Measurements from ENCODE around the gene FOSB. TPM values are rescaled to one million over a fixed set of nuclear protein-coding genes. Genes with fewer than 3 reads are reported as not detected.

FOSB gene
- polyA plus RNA-seq, 3 donors, result 24.5 to 89.1 (median 81.2) TPM

DNA sequence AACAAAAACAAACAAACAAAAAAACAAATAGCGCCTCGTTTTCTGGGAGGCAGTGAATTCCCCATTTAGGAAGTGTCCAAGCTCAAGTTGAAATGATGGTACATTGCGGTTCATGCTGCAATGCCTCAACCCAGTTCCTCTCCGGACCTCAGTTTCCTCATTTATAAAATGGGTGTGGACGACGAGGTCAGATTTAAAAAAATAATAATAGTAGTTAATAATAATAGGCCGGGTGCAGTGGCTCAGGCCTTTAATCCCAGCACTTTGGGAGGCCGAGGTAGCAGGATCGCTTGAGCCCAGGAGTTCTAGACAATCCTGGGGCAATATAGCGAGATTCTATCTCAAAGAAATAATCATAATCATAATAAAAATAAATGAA is 28.6 kb upstream of the FOSB start:
- no peak for DNase-seq (ENCODE audit: extremely low read depth in 1 of 11, low read depth in 9 of 11, low spot score in 4 of 11)

DNA sequence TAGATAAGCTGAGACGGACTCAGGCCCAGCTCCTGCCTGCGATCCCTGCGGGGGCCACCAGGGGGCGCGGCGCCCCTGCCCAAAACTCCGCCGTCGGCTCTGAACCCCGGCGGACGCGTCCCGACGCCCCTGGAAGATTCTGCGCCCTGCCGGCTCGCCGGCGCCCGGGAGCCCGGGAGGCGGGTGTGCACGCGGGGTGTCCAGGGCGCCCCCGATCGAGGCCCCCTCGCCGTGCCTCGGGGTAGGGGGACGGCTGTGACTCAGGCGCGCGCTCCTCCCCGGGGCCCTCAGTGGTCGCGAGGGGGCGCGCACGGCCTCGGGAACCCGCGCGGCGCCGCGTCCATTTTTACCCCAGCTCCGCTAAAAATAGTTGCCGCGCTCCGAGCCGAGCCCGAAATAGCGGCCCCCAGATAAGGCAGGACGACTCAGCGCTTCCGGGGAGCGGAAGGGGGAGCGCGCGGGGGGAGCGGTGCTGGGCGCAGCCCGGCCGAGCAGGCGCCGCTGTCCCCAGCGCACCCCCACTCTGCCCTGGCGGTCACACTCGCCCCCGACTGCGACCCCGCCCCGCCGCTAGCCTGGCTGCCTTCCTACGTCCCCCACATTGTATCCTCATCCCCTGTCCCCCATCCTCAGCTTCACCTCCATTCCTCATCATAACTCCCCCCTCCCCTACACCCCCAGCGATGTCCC is 28.1 kb upstream of the FOSB start:
- peak in 3 of 11 donors; percentile 55 to 75 (median 74) for DNase-seq (ENCODE audit: extremely low read depth in 1 of 11, low read depth in 9 of 11, low spot score in 4 of 11)

DNA sequence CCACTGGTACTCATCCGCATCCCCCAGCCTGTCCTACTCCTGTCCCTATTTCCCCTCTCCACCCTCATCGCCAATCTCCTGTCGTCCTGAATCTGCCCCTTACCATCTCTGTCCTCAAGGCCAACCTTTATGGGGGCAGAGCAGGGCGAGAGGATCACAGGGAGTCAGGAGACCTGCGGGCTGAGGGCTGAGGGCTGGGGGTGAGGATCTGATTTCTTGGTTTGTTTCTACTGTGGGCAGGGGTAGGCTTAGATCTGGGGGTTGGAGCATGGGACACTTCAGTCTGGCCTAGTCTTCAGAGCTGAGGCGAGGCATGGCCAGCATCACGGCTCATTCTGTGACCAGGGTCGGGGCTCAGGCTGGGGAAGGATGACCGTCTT is 27.5 kb upstream of the FOSB start:
- no peak for DNase-seq (ENCODE audit: extremely low read depth in 1 of 11, low read depth in 9 of 11, low spot score in 4 of 11)

DNA sequence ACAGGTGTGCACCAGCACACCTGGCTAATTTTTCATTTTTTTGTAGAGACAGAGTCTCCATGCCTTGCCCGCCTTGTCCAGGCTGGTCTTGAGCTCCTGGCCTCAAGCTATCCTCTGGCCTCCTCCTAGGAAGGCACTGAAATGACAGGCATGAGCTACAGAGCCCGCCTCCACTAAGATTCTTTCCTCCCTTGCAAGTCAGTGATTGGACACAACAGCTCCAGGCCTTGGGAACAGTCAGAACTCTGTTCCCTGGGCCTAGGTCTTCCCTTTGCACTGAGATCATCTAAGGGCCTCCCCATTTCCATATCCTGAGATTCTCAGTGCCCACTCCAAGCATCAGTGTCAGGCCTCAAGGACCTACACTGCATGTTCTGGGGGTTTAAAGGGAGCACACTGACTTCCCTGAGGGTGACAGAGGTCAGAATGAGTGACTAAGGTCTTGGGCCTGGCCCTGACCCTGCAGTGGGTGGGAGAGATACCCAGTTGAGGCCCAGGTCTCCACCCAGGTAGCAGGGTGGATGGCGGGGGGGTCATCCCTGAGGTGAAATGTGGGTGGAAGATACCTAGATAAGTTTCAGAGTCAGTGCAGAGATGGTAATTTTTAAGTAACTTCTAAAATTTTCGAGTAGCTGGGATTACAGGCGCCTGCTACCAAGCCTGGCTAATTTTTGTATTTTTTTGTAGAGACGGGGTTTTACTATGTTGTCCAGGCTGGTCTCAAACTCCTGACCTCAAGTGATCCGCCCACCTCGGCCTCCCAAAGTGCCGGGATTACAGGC is 26.7 kb upstream of the FOSB start:
- DNase-seq (ENCODE audit: extremely low read depth in 1 of 11, low read depth in 9 of 11, low spot score in 4 of 11), result no peak

DNA sequence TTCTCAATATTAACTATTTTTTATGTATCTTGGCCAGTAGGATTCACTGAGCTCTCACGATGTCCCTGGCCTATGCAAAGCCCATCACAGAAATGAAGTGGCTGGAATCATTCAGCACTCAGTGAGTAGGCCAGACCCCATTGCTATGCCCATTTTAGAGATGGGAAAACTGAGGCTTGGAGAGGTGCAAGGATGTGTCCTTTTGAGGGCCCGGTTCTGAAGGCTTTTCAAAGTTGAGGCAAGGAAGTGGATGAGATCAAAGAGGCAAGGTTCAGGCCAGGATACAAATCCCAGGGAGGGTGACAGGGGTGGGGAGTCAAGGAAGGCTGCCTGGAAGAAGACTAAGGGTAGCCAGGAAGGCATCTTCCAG is 25.4 kb upstream of the FOSB start:
- no peak for DNase-seq (ENCODE audit: extremely low read depth in 1 of 11, low read depth in 9 of 11, low spot score in 4 of 11)

DNA sequence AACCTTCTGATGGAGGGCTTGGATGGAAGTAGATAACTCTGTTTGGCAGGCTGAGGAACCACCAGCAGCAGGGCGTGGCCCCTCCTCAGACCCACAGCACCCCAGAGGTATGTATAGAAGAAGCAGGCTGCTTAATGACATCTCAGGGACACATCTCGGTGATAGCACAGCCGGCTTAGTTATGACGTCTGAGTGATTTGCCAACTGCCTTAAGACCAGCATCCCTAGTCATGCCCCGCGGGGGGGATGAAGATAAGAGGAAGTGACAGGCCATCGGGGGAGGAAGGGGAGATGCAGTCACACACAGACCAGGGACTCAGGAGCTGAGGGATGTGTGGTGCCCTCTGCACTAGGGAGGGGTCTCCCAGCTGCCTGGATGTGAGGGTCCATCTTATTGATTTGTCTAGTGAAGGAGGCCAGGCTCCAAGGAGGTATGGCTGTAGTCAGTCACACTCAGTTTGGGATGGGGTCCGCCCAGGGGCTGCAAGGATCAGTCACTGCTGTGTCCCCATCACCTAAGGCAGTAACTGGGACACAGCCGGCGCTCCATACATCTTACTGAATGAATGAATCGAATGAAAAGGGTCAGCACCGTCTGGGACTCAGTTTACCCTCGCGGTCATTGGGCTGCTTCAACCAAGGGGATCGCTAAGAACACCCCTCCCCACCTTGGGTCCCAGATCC is 24.9 kb upstream of the FOSB start:
- DNase-seq (ENCODE audit: extremely low read depth in 1 of 11, low read depth in 9 of 11, low spot score in 4 of 11), result no peak

DNA sequence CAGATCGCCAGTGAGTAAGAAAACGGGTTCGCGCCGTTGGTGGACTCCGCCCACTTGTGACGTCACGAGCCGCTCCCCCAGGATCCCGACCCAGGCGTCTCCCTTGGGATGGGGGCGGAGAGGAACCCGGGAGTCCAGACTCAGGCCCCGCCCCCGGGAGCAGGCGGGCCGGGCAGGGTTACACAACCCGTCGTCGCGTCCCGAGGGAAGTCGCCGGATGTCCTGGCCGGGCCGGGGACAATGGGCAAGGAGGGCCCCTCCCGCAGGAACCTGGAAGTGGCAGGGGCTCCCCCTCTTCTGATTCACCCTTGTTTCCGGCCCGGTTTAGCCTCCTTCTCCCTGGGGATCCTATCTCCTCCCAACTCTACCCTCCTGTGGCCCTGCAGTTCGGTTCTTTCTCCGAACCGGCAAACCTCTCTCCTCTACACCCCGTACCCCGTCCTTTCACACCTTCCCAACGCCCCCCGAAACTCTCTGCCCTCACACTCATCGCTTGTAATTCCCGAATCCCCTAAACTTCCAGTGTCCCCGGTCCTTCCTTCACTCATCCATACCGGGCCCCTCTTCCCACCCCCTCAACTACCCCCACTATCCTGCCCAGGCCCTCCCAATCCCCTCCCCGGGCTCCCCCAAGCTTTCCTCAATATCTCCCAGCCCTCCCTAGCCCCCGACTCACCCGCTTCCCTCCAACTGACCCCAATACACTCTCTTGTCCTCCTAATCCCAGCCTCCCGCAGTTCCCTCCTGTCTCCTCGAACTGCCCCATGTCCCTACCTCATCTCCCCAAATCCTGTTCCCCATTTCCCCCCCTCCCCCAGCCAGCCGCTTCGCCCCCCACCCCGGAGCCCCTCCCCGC is 24.1 kb upstream of the FOSB start:
- peak in 6 of 11 donors; percentile 82 to 91 (median 88) for DNase-seq (ENCODE audit: extremely low read depth in 1 of 11, low read depth in 9 of 11, low spot score in 4 of 11)

DNA sequence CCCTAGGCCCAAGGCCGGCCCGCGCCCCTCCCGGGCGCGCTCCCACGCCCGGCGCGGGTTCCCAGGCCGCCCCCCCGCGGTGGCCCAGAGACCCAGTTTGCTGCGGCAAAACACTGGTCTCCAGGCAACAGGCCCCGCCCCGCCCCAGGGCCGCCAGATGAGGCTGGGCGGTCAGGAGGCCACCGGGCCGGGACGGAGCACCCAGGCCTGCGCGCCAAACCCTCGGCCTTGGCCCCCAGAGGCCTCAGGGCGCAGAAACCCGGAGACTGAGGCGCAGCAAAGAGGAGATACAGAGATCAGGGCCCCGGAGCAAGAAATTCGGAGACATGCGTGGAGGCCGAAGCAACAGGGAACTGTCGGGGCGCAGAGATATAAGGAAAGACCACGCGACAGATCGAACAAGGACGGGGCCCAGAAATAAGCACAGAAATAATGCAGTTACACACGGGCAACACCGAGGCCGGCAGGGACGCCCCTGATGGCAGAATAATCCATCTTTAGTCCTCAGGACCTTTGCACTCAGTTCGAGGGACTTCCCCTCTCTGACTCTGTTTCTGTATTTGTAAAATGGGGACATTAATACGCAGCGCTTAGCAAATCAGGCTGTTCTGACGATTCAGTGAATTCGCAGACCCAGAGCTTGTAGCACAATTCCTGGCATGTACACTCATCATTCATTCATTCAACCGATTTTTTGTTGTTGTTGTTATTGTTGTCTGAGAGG is 23.3 kb upstream of the FOSB start:
- DNase-seq (ENCODE audit: extremely low read depth in 1 of 11, low read depth in 9 of 11, low spot score in 4 of 11), result peak in 7 of 11 donors; percentile 82 to 91 (median 87)

DNA sequence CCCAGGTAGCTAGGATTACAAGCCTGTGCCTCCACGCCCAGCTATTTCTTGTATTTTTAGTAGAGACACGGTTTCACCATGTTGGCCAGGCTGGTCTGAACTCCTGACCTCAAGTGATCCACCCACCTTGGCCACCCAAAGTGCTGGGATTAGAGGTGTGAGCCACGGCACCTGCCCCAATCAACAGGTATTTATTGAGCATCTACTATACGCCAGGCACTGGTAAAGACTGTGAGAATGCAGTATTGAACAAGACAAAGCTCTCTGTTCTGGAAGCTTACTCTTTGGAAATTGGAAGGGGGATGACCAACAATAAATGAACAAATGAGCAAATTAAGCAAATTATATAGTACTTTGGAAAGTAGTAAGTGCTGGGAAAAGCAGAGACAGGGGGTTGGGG is 22.7 kb upstream of the FOSB start:
- DNase-seq (ENCODE audit: extremely low read depth in 1 of 11, low read depth in 9 of 11, low spot score in 4 of 11), result no peak

DNA sequence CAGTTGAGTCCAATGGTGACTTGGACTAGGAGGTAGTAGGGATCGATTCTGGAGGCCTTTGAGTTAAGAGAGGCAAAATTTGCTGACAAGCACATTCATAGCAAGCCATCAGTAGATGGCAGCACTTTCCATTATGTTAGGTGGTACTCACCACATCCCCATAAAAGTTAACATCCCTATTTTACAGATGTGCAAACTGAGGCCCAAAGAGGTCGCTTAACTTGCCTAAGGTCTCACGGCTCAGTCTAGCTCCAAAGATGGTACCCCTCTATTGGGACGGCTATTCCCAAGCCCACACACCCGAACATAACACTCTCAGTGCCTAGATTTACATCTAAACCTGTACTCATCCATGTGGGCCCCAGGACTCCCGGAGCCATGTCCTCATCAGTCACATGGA is 21.5 kb upstream of the FOSB start:
- DNase-seq (ENCODE audit: extremely low read depth in 1 of 11, low read depth in 9 of 11, low spot score in 4 of 11), result no peak

DNA sequence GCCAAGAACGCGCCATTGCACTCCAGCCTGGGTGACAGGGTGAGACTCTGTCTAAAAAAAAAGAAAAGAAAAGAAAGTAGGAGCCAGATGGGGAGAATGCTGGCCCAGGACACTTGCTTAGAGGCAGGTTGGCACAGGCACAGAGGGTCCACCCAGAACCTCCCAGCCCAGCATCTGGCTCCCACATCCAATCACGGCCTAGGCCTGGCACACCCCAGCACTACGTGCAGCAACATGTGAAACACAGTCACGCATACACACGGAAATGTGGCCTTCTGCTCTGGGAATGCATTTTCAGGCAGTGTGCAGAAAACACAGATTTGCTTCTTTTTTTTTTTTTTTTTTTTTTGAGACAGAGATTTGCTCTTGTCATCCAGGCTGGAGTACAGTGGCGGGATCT is 20.9 kb upstream of the FOSB start:
- no peak for DNase-seq (ENCODE audit: extremely low read depth in 1 of 11, low read depth in 9 of 11, low spot score in 4 of 11)

DNA sequence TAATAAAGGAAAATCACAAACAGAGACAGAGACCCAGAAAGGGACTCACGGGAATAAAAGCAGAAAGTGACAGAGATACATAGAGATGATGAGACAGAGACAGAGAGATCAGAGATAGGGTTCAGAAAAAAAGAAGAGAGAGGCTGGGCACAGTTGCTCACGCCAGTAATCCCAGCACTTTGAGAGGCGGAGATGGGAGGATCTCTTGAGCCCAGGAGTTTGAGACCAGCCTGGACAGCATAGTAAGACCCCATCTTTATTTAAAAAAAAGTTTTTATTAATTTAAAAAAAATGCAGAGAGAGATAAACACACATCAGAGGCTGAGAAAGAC is 19.4 kb upstream of the FOSB start:
- DNase-seq (ENCODE audit: extremely low read depth in 1 of 11, low read depth in 9 of 11, low spot score in 4 of 11), result no peak

DNA sequence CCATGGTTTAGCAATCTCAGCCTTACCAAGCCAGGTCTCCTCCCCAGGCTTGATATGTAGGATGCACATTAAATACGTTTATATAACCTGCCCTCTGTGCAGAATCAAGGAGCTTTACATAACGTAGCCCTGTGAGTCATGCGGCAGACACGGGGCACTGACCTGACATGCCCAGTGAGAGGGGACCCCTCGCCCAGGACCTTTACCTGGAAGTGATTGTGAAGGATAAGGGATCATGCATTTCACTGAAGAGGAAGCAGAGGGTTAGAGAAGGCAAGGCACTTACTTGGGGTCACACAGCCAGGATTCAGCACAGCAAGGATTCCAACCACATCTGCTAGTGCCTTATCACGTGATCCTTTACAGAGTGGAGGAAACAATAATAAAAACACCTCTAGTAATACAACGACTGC is 18.9 kb upstream of the FOSB start:
- no peak for DNase-seq (ENCODE audit: extremely low read depth in 1 of 11, low read depth in 9 of 11, low spot score in 4 of 11)

DNA sequence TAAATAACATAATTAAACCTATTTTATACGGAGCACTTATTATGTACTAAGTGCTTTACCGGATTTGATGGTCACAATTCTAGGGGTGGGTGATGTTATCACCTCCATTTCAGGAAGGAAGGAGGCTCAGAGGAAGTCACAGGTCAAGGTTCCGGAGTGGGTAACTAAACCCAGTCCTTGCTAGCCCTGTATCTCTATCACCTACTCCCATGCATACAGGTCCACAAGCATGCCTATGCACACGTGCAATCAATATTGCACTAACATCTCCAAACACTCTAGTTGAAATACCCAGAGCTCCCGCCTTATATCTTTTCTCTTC is 17.8 kb upstream of the FOSB start:
- no peak for DNase-seq (ENCODE audit: extremely low read depth in 1 of 11, low read depth in 9 of 11, low spot score in 4 of 11)

DNA sequence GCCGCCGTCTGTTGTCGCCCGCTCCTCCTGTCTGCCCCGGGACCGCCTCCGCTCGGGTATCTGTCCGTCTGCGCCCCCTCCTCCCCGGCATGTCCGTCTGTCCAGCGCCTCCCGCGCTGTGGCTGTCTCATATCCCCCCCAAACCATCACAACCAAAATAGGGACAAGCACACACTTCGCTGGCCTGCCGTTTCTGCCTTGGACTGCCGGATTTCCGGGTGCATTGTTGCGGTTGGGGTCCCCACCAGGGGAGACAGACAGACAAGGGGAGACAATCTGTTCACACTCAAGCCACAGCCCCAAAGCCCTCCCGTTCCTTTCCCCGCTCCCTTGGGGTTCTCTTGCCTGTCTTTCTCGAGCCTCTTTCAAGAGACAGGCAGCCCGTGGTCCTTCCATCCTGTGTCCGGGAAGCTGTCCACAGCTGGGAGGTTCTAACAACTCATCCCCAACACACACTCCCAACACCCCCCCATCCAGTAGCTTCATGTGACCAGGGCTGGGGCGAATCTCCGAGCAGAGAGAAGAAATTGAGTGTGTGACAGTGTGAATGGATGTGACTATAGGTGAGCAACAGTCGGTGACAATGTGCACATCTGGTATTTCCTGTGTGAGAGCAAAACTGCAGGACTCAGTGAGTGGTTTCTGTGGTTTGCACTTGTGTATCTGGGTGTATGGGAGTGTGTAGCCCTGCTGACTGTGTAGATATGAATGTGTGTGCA is 16.5 kb upstream of the FOSB start:
- no peak for DNase-seq (ENCODE audit: extremely low read depth in 1 of 11, low read depth in 9 of 11, low spot score in 4 of 11)

DNA sequence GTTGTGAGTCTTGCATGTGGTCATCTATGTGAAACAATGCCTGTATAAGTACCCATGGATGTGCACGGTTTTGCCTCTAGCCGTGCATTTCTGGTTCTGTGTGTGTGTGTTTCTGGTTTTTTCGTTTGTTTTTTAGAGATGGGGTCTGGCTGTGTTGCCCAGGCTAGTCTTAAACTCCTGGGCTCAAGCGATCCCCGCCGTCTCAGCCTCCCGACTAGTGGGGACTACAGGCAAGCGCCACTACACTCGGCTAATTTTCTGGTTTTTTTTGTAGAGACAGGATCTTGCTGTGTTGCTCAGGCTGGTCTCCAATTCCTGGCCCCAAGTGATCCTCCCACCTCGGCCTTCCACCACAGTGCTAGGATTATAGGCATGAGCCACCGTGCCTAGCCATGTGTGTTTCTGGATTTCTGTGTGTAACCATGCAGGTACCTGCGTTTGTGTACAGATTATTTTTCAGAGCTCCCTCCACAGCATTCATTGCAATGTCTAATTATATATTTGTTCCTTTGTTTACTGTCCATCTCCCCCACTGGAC is 15.9 kb upstream of the FOSB start:
- no peak for DNase-seq (ENCODE audit: extremely low read depth in 1 of 11, low read depth in 9 of 11, low spot score in 4 of 11)

DNA sequence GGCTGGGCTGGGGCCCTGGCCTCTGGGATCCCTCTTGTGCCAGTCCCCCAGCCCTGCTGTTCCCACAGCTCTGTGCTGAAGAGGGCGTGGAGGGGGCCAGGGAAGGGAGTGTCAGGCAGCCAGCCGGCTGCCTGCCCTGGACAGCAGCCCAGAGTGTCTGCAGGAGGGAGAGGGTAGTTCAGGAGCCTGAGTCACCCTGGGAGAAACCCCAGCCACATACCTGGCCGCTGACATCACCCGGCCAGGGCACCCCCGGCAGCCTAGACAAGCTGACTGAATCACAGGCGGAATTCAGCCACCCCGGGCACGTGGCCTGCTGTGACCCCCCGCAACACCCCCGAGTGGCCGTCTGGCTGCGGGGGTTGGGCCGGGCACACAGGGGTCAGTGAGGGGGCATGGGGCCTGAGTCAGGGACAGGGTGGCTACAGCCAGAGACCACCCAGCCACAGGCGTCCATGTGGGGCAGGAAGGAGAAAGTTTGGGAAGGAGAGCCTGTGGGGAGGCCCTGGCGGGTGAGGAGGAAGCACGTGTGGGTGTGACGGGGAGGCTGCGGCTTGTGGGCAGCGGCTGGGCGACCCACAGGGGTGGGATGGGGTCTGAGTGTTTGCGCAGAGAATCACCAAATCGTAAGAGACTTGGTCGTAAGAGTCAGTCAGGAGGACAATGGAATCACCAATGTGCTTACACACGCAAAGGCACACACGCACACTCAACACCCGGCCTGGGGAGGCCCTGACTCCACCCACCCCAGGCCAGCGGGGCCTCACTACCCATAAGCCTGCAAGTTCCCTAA is 11.9 kb upstream of the FOSB start:
- DNase-seq (ENCODE audit: extremely low read depth in 1 of 11, low read depth in 9 of 11, low spot score in 4 of 11), result peak in 6 of 11 donors; percentile 71 to 87 (median 83)

DNA sequence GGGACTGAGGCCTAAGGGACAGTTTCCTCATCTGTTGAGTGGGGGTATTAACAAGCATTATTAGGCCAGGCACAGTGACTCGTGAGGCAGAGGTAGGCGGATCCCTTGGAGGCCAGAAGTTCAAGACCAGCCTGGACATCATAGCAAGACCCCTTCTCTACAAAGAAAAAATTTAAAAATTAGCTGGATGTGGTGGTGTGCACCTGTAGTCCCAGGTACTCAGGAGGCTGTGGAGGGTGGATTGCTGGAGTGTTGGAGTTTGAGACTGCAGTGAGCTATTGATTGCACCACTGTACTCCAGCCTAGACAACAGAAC is 11.3 kb upstream of the FOSB start:
- DNase-seq (ENCODE audit: extremely low read depth in 1 of 11, low read depth in 9 of 11, low spot score in 4 of 11), result no peak
